NT2/D1 (cell line): Measurements from ENCODE around the gene C17orf100.

ENCODE experiments used
- SUZ12 ChIP-seq: IDR thresholded peaks from 2 replicates; pipeline ENCODE4 v1.6.1; 2011; ENCODE audit not compliant: insufficient read length, insufficient read depth; ENCODE audit errors: extremely low read depth
- YY1 ChIP-seq: IDR thresholded peaks from 2 replicates; pipeline ENCODE4 v1.6.1; 2011; ENCODE audit not compliant: insufficient read length, insufficient read depth
- ZNF274 ChIP-seq: IDR thresholded peaks from 2 replicates; pipeline ENCODE4 v1.6.1; 2011; ENCODE audit warnings: mild to moderate bottlenecking, low read depth, low read length

GRCh38 chr17:6679241-6679640 is 27.7 kb downstream of the C17orf100 start:
- TF ChIP-seq YY1 (no peak), ZNF274 (no peak), SUZ12 (no peak)
